ENCODE data around the gene OR2AE1. TPM values are rescaled to one million over a fixed set of nuclear protein-coding genes. Genes with fewer than 3 reads are reported as not detected.

Gene OR2AE1
- total and polyA plus RNA-seq, 2 of the 4 experiments (the other 2 are of a cell fraction): 0.17 to 0.18 TPM

GRCh38 chr7:99898023-99898357 is 21.2 kb upstream of the OR2AE1 start:
- no peak for DNase-seq
- BruUV-seq (replicated peaks): no TSS peak

More at GRCh38 chr7:99898023-99898357, 21.2 kb upstream of the OR2AE1 start:
- Histone ChIP-seq H3K4me2 (ENCODE audit: low read depth, low read length) (no peak overlapping the region), H2BK15ac (ENCODE audit: low read depth, low read length) (no peak overlapping the region), H3K14ac (replicated peaks; ENCODE audit: low read depth, low read length) (no peak overlapping the region), H4K5ac (ENCODE audit: low read depth, low read length) (no peak overlapping the region), H4K20me1 (ENCODE audit: insufficient read depth, low read length) (no peaks in the 10 kb centered on the region), H4K8ac (ENCODE audit: low read depth in 2 of 2, low read length in 2 of 2) (no peak overlapping the region), H3K4me1 (ENCODE audit: control insufficient read depth, insufficient read depth, low read length) (no peaks in the 10 kb centered on the region), H2BK5ac (ENCODE audit: low read depth, low read length, poor library complexity, severe bottlenecking) (no peak overlapping the region), H2AFZ (replicated peaks; ENCODE audit: low read length, poor library complexity) (no peak overlapping the region), H2AK5ac (ENCODE audit: low read depth, low read length) (no peak overlapping the region), H3K9me1 (ENCODE audit: insufficient read depth, low read length) (peaks cover 3% of the 10 kb centered on the region), H3K4ac (ENCODE audit: low read depth, low read length) (no peak overlapping the region), H3K79me1 (ENCODE audit: low read depth in 1 of 2, low read length in 2 of 2) (peaks cover 0 to 1% of the 10 kb centered on the region in 2 experiments; a peak in 1 of 4 replicates), H3K36me3 (ENCODE audit: control insufficient read depth, insufficient read depth, low read length) (peaks cover 27% of the 10 kb centered on the region), H3K56ac (ENCODE audit: extremely low read depth, insufficient read depth, low read length) (no peak overlapping the region), H3K9ac (ENCODE audit: low read depth, low read length) (no peak overlapping the region), H3K18ac (ENCODE audit: low read depth, low read length) (no peak overlapping the region), H3K4me3 (ENCODE audit: insufficient read depth, low read depth, low read length) (no peak overlapping the region), H3K9me3 (ENCODE audit: control insufficient read depth, insufficient read depth, low read length) (no peaks in the 10 kb centered on the region), H2AK9ac (replicated peaks; ENCODE audit: low read depth, low read length, poor library complexity) (no peak overlapping the region), H3K27ac (ENCODE audit: insufficient read depth, low read length) (no peak overlapping the region), H2BK20ac (ENCODE audit: low read depth, low read length) (no peak overlapping the region), H2BK120ac (ENCODE audit: low read depth, low read length) (no peak overlapping the region), H3K27me3 (ENCODE audit: control insufficient read depth, insufficient read depth, low read length) (no peaks in the 10 kb centered on the region), H4K91ac (ENCODE audit: insufficient read depth, low read depth, low read length) (no peak overlapping the region), H3K23ac (ENCODE audit: low read depth, low read length) (no peak overlapping the region)
- in situ Hi-C loops (cut with MboI; ENCODE audit: low sequenced_read_pairs) (no loop called here), dilution Hi-C loops (cut with HindIII; ENCODE audit: low sequenced_read_pairs, unreplicated experiment) (no loop called here), intact Hi-C loops (cut with micrococcal nuclease) (loop anchor here (10.0 kb wide), 1 partner anchor 263 kb away; no protein-coding TSS in a partner anchor)
- ChIA-PET POLR2A (ENCODE audit: unreplicated experiment) (no interaction called here), CTCF (no interaction called here)
- ATAC-seq (ENCODE audit: low read depth): no peak
- no CpG with 5 or more reads among the region's 2 CpGs for WGBS, 2 experiments (ENCODE audit: extremely low coverage in 2 of 2, insufficient read length in 1 of 2)
- TF ChIP-seq POLR2A (IDR thresholded peaks at IDR 0.05; ENCODE audit: low read depth, low read length): no peak
- TF ChIP-seq CEBPB (IDR thresholded peaks at IDR 0.05; ENCODE audit: low read depth, low read length): no peak
- TF ChIP-seq FOS (IDR thresholded peaks at IDR 0.05; ENCODE audit: low read depth, low read length): no peak
- no peak for TF ChIP-seq RAD21 (IDR thresholded peaks at IDR 0.05; ENCODE audit: low read length)
- TF ChIP-seq MXI1 (IDR thresholded peaks at IDR 0.05; ENCODE audit: borderline replicate concordance, low read depth, low read length): no peak
- no peak for TF ChIP-seq BHLHE40 (IDR thresholded peaks at IDR 0.05; ENCODE audit: low read depth, low read length)
- TF ChIP-seq SMC3 (IDR thresholded peaks at IDR 0.05; ENCODE audit: low read depth, low read length): no peak
- no peak for TF ChIP-seq CHD1 (IDR thresholded peaks at IDR 0.05; ENCODE audit: low read depth, low read length)
- no peak for TF ChIP-seq NFE2L2 (IDR thresholded peaks at IDR 0.05; ENCODE audit: low read depth, low read length)
- TF ChIP-seq, protein P1, sequence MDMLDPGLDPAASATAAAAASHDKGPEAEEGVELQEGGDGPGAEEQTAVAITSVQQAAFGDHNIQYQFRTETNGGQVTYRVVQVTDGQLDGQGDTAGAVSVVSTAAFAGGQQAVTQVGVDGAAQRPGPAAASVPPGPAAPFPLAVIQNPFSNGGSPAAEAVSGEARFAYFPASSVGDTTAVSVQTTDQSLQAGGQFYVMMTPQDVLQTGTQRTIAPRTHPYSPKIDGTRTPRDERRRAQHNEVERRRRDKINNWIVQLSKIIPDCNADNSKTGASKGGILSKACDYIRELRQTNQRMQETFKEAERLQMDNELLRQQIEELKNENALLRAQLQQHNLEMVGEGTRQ (IDR thresholded peaks at IDR 0.05; ENCODE audit: low read depth, low read length): no peak
- TF ChIP-seq, protein P2, sequence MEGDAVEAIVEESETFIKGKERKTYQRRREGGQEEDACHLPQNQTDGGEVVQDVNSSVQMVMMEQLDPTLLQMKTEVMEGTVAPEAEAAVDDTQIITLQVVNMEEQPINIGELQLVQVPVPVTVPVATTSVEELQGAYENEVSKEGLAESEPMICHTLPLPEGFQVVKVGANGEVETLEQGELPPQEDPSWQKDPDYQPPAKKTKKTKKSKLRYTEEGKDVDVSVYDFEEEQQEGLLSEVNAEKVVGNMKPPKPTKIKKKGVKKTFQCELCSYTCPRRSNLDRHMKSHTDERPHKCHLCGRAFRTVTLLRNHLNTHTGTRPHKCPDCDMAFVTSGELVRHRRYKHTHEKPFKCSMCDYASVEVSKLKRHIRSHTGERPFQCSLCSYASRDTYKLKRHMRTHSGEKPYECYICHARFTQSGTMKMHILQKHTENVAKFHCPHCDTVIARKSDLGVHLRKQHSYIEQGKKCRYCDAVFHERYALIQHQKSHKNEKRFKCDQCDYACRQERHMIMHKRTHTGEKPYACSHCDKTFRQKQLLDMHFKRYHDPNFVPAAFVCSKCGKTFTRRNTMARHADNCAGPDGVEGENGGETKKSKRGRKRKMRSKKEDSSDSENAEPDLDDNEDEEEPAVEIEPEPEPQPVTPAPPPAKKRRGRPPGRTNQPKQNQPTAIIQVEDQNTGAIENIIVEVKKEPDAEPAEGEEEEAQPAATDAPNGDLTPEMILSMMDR (conservative IDR thresholded peaks at IDR 0.05; ENCODE audit: low read depth, low read length): no peak
- no peak for TF ChIP-seq RFX5 (IDR thresholded peaks at IDR 0.05; ENCODE audit: low read depth, low read length)
